ENCODE measurements around the gene TLCD4. TPM values are rescaled to one million over a fixed set of nuclear protein-coding genes. Genes with fewer than 3 reads are reported as not detected.
"Not testable (repeated sequence)": the region's sequence is repeated elsewhere in the genome, so short reads cannot be mapped to it uniquely, and the experiment has no call there.

Gene TLCD4
- total and polyA plus RNA-seq, 10 of the 15 experiments (the other 5 are each of a cell fraction or from before 2014, with no cell fraction given): under 0.01 to 0.10 (median 0.04) TPM; not detected in 5

- in situ Hi-C loops (cut with MboI); H2AFZ ChIP-seq (ENCODE audit: control insufficient read depth, low read depth, low read length); BruUV-seq (replicated peaks); ATAC-seq; H3K79me2 ChIP-seq (ENCODE audit: control insufficient read depth, insufficient read depth, low read length); H3K27me3 ChIP-seq (replicated peaks in 1 of 2; ENCODE audit: control insufficient read depth in 2 of 2, insufficient read depth in 2 of 2, low read length in 1 of 2); H3K36me3 ChIP-seq (ENCODE audit: control insufficient read depth in 2 of 2, insufficient read depth in 2 of 2, low read length in 1 of 2); intact Hi-C loops (cut with micrococcal nuclease; ENCODE audit: unreplicated experiment); H4K20me1 ChIP-seq (ENCODE audit: control insufficient read depth, insufficient read depth); DNase-seq (ENCODE audit: low read depth, low spot score); SMC1A ChIA-PET (ENCODE audit: uncharacterized antibody, unreplicated experiment); H3K27ac ChIP-seq (ENCODE audit: control insufficient read depth, insufficient read depth); H3K9me3 ChIP-seq (replicated peaks; ENCODE audit: control insufficient read depth, insufficient read depth, low read length); RAD21 ChIA-PET (ENCODE audit: unreplicated experiment); H3K4me3 ChIP-seq; H3K4me2 ChIP-seq (ENCODE audit: control insufficient read depth, insufficient read depth); FAIRE-seq; POLR2A ChIA-PET; H3K4me1 ChIP-seq (ENCODE audit: control insufficient read depth, insufficient read depth, low read length); H3K9ac ChIP-seq (ENCODE audit: control insufficient read depth, insufficient read depth, low read length): not testable (repeated sequence)
- CTCF ChIA-PET: interaction anchor here (1.3 kb wide), 1 partner anchor 14 kb away, joined by 3 read pairs; no protein-coding TSS in a partner anchor
- WGBS (ENCODE audit: insufficient coverage, insufficient replicate concordance, low lambda C conversion rate, missing lambda C conversion rate): 60% methylated on average over 6 of the region's 6 CpGs
Measured at GRCh38 chr1:95165569-95165968, 48.4 kb downstream of the TLCD4 start.

Small RNA genes lying within 50 kb of the gene (small RNA-seq; reads per million reads assigned to genes)
- gene RF00019: not detected

Other genes with a start within 250 kb of the TLCD4 start
- gene CNN3, start 190.2 kb upstream of the TLCD4 start, total RNA-seq (2014; rRNA removed): 34.8 and 38.7 TPM in 2 replicates
- 31.1 and 33.5 TPM in 2 replicates for gene CNN3, start 190.2 kb upstream of the TLCD4 start, total RNA-seq (2014; rRNA removed; fragmentation: Illumina TruSeq; extraction: Trizol)
- gene CNN3, start 190.2 kb upstream of the TLCD4 start, total RNA-seq (2021): 29.4 and 34.6 TPM in 2 replicates
- gene CNN3, start 190.2 kb upstream of the TLCD4 start, polyA plus RNA-seq (2011; rRNA removed): 0.16 and 0.20 TPM in 2 replicates
- gene CNN3, start 190.2 kb upstream of the TLCD4 start, polyA plus RNA-seq (2014; fragmentation: Illumina TruSeq; extraction: Trizol): 34.1 and 38.0 TPM in 2 replicates
- 10 to 100 TPM; 17.0 to 19.9 TPM for gene CNN3, start 190.2 kb upstream of the TLCD4 start, polyA plus RNA-seq (2014; fragmentation: Nextera tagmentation; extraction: Ambion mirVana)
- 32.8 and 35.0 TPM in 2 replicates for gene CNN3, start 190.2 kb upstream of the TLCD4 start, polyA plus RNA-seq (2014; rRNA removed)
- gene CNN3, start 190.2 kb upstream of the TLCD4 start, polyA plus RNA-seq (2016; fragmentation: Nextera tagmentation; extraction: Ambion mirVana): 10 to 100 TPM; 47.0 to 48.4 TPM
- 4.4 and 4.8 TPM in 2 replicates for gene ALG14, start 44.4 kb upstream of the TLCD4 start, total RNA-seq (2014; rRNA removed)
- 4.7 and 4.8 TPM in 2 replicates for gene ALG14, start 44.4 kb upstream of the TLCD4 start, total RNA-seq (2014; rRNA removed; fragmentation: Illumina TruSeq; extraction: Trizol)
- 4.8 and 8.4 TPM in 2 replicates for gene ALG14, start 44.4 kb upstream of the TLCD4 start, total RNA-seq (2021)
- gene ALG14, start 44.4 kb upstream of the TLCD4 start, polyA plus RNA-seq (2011; rRNA removed): 1.9 and 3.3 TPM in 2 replicates
- 2.6 and 5.8 TPM in 2 replicates for gene ALG14, start 44.4 kb upstream of the TLCD4 start, polyA plus RNA-seq (2014; fragmentation: Illumina TruSeq; extraction: Trizol)
- 10 to 100 TPM; 15.1 to 19.2 TPM for gene ALG14, start 44.4 kb upstream of the TLCD4 start, polyA plus RNA-seq (2014; fragmentation: Nextera tagmentation; extraction: Ambion mirVana)
- gene ALG14, start 44.4 kb upstream of the TLCD4 start, polyA plus RNA-seq (2014; rRNA removed): 4.4 and 6.6 TPM in 2 replicates
- gene ALG14, start 44.4 kb upstream of the TLCD4 start, polyA plus RNA-seq (2016; fragmentation: Nextera tagmentation; extraction: Ambion mirVana): 10 to 100 TPM; 11.7 to 13.2 TPM
- gene RWDD3, start 116.9 kb downstream of the TLCD4 start, total RNA-seq (2014; rRNA removed): 9.8 and 11.3 TPM in 2 replicates
- gene RWDD3, start 116.9 kb downstream of the TLCD4 start, total RNA-seq (2014; rRNA removed; fragmentation: Illumina TruSeq; extraction: Trizol): 20.8 and 21.0 TPM in 2 replicates
- 14.2 and 14.6 TPM in 2 replicates for gene RWDD3, start 116.9 kb downstream of the TLCD4 start, total RNA-seq (2021)
- 21.9 and 38.2 TPM in 2 replicates for gene RWDD3, start 116.9 kb downstream of the TLCD4 start, polyA plus RNA-seq (2011; rRNA removed)
- 14.9 and 22.8 TPM in 2 replicates for gene RWDD3, start 116.9 kb downstream of the TLCD4 start, polyA plus RNA-seq (2014; fragmentation: Illumina TruSeq; extraction: Trizol)
- 10 to 100 TPM; 41.1 to 42.9 TPM for gene RWDD3, start 116.9 kb downstream of the TLCD4 start, polyA plus RNA-seq (2014; fragmentation: Nextera tagmentation; extraction: Ambion mirVana)
- 12.1 and 20.1 TPM in 2 replicates for gene RWDD3, start 116.9 kb downstream of the TLCD4 start, polyA plus RNA-seq (2014; rRNA removed)
- gene RWDD3, start 116.9 kb downstream of the TLCD4 start, polyA plus RNA-seq (2016; fragmentation: Nextera tagmentation; extraction: Ambion mirVana): 10 to 100 TPM; 26.2 to 31.7 TPM

Measured in GM12878 (cell line).